Activated CD4-positive, alpha-beta T cell treated with anti-CD3 and anti-CD28 coated beads for 4 hours (primary cell): ENCODE measurements around the gene MRPS9.

ENCODE experiments used
- DNase-seq, 2 donors: peaks; one replicate each; pipeline ENCODE4 v3.0.0-alpha.2; 2020

Gene MRPS9

DNA sequence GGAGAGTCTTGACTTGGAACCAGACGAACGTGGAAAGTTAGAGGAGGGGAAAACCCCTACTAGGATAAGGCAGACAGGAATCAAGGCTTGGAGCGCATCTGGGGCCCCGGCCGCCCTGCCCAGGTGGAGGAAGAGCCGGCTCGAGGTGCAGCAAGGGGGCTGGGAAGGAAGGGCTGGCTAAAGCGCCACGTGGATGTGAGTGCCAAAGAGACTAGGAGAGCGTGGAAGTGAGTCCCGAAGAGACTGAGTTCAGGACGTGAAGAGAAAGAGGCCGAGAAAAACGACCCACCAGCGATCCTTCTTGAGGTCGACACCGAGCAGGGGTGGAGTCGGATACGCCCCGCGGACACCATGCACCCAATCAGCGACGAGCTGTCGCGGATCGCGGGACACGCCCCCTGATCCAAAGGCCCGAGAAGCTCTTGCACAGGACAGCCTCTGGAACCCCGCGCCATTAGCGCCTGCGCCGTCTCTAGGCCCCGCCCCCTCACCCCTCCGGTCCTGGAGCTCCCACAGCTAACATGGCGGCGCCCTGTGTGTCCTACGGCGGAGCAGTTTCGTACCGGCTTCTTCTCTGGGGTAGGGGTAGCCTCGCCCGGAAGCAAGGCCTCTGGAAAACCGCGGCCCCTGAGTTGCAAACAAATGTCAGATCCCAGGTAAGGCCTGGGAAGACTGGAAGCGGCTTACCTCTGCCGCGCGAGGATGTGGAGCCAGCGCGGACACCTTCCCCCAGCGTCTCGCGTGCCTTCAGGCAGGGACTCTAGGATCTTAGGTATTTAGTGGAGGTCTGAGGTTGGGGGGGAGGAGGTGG is at the start of gene MRPS9:
Gene MRPS9 (plus strand): TSS at position 498 of the 811 bp plus-strand sequence. CDS start 24 bp downstream, at position 522.
- peak; percentile 97 to 98 for DNase-seq

DNA sequence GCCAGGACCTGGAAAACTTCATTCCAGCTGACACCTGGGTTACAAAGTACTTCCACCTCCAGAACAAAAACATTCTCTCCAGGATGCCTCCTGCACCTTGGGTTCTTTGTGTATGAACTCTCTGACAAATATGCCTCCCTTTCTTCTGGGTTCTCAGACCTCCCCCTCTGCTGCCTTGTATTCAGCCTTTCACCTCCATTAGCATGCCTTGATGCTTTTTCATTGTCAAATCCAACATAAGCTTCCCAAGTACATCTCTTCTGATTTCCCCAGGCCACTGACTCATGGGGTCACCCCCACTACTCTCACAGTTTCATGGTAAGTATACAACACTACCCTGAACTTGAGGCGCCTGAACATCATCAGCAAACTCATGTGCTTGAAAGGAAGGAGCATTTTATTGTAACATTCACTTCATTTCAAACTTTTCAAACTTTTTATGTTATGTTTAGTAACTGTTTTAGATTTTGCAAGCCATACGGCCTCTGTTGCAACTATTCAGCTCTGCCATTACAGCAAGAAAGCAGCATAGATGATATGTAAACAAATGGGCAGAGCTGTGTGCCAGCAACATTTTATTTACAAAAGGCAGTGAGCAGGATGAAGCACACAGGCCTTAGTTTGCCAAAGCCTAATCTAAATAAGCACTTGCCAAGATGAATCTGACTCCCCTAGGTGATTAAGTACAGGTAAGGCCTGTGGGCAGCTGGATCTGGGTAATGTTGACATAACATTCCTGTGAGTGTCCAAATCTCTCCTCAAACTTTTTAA is 32.5 kb upstream of the MRPS9 start:
- DNase-seq: no peak

DNA sequence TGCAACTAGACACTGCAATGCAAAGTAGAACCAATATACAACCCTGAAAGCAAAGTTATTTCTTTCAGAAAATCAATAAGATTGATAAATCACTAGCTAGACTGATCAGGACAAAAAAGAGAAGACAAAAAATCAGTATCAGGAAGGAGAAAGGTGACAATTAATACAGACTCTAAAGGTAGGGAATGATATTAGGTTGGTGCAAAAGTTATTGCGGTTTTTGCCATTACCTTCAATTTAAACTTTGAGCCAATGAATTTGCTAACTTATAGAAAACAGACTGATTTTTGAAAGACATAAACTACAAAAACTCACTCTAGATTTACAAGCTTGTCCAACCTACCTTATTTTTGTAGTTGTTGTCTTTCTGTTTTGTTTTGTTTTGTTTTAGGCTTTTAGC is 30.5 kb upstream of the MRPS9 start:
- no peak for DNase-seq

DNA sequence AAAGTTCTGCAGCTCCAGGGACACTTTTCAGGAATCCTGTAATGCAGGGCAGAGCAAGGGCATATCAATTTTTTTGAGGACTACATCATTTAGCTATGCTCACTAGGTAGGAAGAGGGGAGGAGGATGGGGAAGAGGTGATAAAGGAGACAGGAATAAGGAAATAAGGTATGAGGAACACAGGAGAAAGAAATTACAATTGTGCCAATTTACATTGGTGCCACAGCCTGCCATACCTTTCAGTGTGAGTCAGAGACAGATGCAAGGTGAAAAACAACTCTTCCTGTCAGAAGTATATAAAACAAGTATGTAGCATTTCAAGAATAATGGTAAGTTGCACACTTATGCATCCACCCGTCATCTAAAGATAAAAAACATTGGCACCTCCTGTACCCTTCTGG is 5.4 kb upstream of the MRPS9 start:
- DNase-seq: no peak

DNA sequence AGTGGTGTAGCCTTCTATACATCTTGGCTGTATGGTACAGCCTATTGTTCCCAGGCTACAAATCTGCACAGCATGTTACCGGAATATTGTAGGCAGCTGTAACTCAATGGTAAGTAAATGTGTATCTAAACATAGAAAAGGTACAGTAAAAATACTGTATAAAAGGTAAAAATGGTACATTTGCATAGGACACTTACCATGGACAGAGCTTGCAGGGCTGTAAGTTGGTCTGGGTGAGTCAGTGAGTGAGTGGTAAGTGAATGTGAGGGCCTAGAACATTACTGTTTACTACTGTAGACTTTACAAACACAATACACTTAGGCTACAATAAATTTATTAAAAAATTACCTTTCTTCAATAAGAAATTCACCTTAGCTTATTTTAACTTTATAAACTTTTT is 3.7 kb upstream of the MRPS9 start:
- no peak for DNase-seq

DNA sequence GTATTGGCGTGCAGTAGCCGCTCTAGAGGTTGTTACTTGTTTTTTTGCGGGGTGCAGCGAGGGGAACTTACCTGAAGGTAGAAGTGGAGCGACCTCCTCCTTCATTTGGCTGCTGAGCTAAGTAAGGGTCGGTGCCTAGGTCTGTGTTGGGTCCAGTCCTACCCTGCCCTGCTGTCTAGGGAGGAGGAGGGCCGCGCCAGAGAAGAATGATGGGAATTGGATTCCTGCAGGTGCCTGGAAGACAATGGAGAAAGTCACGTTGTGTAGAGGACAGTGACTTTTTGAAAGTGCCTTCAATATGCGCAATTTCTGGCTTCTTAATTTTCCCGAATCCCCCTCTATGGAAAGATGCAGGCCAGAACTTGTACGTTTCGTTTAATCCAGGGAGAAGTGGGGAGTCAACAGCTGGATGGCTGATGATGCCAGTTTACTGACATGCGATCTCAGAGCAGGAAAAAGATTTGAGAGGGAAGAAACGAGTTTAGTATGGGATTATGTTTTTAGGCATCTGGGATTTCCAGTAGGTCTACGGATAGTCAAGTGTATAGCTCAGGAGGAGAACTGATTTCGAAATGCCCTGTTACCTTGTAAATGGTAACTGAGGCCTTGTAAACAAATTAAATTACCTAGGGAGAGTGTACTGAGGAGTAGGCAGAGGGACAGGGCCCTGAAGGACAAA is 653 bp downstream of the MRPS9 start:
- DNase-seq: no peak

DNA sequence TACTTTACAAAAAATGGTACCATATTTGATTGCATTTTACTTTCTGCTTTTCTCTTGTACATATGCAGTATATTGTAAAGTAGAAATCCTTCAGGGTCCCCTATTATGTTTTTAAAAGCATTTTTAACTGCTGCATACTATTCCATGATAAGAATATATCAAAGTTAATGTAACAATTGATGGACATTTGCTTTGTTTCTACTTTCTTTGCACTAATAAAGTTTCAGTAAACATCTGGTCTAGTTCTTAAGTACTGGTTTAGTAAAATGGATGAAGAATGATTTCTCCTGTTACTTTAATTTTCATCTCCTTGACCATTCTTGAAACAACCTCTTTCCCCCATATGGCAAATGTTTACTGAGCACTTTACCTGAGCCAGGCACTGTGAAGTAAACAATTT is 1.7 kb downstream of the MRPS9 start:
- no peak for DNase-seq

DNA sequence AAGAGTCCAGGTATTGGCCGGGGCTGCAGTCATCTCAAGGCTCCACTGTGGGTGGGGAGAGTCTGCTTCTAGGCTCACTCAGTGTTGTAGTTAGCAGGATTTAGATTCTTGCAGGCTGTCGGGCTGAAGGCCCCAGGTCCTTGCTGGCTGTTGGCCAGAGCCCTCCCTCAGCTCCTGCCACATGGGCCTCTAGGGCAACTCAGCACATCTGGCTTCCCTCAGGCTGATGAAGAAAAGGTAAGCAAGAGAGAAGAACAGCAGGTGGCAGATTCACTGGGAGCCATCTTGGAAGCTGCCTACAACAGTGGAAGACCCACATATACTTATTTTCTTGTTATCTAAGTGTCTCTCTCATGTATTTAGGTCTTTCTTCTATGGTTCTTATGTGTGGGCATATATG is 4.3 kb downstream of the MRPS9 start:
- no peak for DNase-seq

DNA sequence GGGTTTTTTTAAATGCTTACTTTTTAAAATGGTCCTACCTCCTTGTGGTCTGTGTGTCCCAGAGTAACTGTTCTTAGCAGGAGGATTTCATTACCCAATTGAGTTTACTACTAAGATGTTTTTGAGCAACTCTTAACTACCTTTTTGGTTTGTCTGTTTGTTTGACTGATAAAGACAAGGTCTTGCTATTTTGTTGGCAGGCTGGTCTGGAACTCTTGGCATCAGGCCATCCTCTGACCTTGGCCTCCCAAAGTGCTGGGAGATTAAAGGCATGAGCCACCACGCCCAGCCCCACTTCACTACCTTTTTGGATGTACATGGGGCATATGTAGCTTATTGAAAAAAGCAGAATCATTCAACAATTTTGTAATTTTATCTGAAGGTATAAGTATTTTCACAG is 14.9 kb downstream of the MRPS9 start:
- no peak for DNase-seq

DNA sequence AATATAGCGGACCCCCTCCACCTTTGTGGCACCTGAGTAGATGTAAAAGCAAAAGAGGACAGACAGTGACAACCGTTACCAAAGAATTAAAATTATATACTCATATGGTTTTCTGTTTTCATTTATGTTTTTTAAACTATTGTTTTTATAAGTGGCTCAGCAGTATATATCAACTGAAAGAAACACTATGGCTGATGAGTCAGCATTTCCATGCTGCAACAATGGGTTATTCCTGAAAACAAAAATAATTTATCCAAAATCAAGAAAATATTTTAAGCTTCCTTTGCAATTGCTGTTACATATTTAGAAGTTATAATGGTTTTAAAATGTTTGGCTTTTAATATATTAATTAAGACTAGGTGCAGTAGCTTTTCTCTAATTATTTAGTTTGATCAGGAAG is 17.7 kb downstream of the MRPS9 start:
- no peak for DNase-seq

DNA sequence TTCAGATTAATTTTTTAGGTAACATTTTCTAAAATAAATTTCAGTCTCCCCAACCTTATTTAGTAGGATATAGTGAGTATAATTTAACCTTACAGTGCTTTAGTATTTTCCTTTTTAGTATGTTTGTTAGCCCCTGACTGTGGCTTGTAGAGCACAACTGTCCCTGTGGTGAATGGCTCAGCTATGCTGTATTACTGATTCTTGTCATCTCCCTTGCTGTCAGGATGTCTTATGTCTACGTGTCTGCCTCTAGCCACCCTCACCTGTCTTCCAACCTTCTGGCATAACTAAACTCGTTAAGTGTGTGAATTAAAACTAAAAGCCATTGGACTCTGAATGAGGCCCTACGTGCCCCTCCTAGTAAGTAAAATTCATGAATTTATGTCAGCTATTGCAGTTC is 18.4 kb downstream of the MRPS9 start:
- no peak for DNase-seq

DNA sequence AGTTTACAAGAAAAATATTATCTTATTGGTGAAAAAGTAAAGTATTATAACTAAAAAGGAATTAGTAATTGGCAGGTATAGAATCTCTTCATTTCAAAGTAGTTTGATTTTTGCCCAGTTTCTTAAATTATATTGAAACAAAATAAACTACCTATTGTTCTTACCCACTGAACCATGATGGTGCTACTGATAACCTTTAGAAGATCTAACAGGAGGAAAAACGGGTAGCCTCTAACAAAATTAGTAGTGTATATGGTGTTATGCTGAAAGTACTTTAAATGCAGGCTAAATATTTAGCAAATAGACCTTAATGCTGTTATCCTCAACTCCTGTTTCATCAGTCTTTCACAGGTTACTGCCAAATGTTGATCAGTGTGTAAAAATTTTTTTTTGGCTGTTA is 19.1 kb downstream of the MRPS9 start:
- DNase-seq: no peak

DNA sequence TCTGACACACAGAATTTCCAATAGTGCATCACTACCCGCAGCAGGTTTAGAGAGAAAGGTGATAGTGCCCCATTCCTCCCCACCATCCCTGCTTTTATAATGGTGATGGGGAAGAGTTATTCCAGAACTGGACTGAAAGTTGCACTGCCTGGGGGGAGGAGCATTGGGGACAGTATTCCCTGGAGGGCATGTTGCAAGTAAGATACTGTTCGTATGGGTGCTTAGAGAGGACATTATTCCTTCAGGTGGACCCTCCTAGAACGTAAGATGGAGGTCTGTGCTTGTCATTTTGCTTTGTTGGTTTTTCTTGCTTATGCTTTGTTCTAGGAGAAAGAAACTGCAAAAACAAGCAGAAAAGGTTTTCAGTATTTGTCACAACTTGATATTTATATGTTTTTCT is 23.7 kb downstream of the MRPS9 start:
- DNase-seq: no peak

DNA sequence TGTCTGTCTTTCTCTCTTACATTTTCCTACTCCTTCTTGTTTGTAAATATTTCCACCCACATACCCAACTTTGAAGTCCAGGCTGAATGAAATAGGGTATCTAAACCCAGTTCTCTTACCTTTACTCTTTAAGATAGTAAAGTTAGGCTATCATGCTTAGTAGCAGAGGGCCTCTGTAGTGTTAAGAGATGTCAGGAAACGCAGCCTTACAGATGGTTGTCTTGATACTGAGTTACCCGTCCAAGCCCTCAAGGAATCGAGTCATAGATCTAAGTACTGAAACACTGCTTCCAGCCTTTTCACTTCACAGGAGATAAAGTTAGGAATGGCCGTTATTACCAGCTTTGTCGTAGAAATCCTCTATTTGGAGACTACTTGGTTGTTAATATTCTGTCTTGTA is 24.3 kb downstream of the MRPS9 start:
- no peak for DNase-seq

DNA sequence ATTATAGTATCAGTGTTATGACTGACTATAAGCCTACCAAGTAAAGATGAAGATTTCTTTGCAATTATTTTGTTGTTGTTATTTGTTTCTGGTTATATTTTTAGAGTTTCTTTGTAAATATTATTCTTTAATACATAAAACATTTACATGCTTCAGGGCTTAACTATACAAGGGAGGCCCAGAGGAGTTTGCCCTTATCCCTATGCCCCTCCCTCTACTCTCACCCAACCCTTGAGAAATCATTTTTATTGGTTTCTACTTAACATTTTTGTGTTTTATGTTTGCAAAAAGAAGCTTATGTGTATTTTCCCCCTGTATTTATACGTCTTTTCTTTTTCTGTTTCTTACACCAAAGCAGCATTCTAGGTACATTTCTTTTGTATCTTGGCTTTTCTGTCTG is 30.5 kb downstream of the MRPS9 start:
- DNase-seq: no peak

DNA sequence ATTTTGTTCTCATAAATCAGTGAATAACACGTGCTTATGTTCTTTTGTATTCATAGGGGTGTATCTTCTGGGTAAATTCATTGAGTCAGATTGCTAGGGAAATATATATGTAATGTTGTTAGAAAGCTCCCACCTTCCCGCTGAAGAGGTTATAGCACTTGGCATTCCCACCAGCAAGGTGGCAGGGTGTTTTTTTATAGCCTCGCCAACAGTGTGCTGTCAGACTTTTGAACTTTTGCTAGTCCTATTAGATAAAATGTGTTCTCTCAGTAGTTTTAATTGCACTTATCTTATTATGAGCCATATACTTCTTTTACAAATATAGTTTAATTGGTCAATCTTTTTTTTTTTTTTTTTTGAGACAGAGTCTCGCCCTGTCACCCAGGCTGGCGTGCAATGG is 31.0 kb downstream of the MRPS9 start:
- no peak for DNase-seq

DNA sequence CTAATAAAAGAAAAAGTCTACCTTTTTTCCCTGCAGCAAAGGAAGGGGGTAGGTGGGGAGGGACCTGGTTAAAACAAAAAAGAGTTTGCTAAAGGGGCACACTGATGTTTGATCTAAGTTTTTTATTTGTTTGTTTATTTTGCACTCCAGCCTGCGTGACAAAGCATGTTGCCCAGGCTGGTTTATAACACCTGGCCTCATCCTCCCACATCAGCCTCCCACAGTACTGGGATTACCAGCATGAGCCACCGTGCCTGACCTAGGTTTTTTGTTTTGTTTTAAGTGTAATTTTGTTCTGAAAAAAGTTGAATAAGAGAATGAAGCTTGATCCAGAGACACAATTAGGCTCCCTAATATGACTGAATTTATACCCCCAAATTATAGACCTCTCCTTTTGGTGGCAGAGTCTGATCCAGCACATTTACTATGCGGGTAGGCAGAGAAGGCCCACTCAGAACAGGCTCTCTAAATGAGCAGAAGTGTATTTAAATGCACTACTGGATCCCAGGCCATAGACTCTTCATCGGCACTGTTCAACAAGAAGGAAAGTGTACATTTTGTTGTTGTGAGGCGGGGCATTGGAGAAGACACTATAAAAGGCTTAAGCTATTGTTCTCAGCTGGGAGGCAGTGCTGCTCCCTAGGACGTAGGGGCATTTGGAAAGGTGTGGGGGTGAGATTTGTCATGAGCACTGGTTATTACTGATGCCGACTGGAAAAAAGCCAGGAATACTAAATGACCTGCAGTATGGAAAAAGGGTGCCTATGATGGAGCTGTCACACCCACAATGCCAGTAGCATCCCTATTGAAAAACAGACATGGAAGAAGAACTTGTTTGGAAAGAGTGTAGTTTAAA is 32.4 kb downstream of the MRPS9 start:
- DNase-seq: no peak

DNA sequence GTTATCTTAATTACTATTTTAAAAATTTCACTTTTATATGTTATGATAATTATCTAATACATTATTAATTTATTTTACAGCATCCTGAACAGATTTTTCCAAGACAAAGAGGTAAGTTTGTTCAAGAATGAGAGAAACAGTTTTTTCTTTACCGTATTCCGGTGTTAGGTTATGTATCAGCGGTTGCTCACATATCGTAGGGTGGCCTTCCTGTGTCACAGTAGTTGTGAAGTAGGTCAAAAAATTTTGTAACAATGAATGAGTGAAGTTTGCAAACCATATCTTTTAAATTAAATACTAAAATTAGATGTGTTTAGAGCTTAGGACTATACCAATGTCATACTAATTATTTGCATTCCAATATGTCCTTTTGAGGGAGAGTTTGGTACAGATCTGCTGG is 33.5 kb downstream of the MRPS9 start:
- no peak for DNase-seq

DNA sequence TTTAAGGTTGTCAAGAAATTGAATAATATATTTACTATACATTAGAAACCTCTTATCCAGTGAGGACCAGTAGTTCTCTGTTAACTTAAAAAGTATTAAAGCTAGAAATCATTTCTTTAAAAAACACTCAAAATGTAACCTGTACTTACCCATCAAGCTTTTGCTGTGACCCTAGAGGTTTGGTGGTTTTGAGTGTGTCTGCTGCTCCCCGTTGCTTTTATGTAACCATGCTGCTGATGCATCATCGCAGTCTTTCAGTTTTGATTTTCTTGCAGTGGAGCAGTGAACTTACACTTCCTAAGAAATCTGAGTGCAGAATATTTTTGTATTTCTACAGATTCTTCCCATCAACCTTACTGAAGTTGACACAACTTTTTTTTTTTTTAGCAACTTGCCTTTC is 34.2 kb downstream of the MRPS9 start:
- DNase-seq: no peak

DNA sequence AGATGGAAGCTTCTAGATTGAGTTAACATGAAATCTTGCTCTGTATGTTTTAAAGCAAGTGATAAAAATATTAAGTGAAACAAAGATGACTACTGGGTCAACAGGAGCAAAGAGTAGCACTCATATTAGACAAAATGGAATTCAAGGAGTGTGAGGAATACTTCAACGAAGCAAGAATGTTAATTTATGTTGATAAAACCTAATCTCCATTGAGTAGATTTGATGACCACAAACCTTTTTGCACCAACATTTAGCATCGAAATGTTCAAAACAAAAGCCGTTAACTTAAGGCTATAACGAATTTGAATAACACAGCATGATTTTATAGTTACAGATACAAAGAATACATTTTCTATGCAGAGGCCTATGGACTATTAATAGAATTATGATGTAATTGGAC is 35.7 kb downstream of the MRPS9 start:
- DNase-seq: no peak

DNA sequence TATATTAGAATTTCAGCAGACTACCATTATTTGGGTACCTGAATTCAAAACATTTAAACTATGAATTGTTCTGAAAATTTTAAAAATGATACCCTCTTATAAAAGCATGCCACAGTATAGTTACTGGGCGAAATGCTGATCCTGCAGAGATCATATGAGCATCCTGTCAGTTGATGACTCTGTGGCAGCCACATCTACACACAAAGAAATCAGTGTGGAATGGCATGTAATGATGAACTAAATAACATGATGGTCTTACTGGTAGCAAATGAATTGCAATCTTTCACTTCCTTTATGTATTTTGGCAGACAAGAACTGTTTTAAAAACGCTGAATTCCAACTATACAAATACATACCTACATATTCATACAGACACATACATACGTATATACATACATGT is 38.3 kb downstream of the MRPS9 start:
- no peak for DNase-seq

DNA sequence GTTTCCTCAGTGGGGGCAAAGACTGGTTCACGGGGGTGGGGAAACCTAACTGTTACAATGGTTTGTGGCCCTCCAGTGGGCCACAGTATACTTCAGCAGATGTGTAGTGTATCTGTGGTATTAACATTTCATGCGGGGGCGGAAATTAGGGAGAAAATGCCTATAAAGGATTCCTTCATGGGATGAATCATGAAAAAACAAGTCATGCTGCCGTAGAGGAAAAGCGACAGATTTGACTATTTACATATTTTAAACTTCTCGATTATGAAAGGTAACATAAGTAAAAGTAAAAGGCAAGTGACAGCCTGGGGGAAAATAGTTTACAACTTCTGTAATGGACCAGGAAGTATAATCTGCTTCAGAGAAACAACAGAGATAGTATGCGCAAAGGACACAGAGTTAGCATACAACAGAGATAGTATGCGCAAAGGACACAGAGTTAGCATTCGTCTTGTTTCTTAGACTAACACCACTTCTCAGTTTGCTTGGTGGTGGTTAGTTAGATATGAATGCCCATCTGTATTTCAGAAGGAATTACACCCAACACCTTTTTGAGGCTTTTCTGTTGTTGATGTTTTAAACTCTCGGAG is 41.1 kb downstream of the MRPS9 start:
- no peak for DNase-seq

DNA sequence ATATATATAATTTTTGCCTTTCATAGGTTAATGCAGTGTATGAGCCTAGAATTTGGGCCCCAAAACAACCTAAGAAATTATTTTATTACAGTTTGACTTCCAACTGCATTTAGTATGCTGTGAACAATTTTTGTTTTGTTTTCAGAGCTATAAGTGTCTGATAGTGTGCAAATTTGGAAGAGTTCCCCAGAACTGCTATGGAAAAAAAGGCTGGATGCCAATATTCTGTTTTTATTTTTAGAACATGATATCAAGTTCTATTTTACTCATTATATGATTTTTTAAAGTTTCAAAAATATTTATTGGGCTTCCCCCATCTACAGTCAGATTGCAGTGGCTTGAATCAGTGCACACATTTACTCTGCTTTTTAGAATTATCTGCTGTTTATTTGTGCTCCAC is 42.6 kb downstream of the MRPS9 start:
- no peak for DNase-seq
